GM12891 (cell line): ENCODE results near the gene ACOT13.
"Not testable (repeated sequence)": the region's sequence is repeated elsewhere in the genome, so short reads cannot be mapped to it uniquely, and the experiment has no call there.

ENCODE experiments used
- DNase-seq: peaks from one replicate; pipeline ENCODE4 v3.0.0; 2011; ENCODE audit warnings: low spot score; ENCODE audit not compliant: insufficient read length
- FAIRE-seq: peaks from 2 replicates; lab custom pipeline; 2011; peaks lifted over from hg19 to GRCh38; lab: Jason Lieb, UNC
- PAX5 ChIP-seq: IDR thresholded peaks from 2 replicates; pipeline ENCODE4 v1.6.1; 2011; ENCODE audit warnings: low read length, moderate library complexity, mild to moderate bottlenecking; ENCODE audit not compliant: insufficient read depth, severe bottlenecking
- POLR2A ChIP-seq: IDR thresholded peaks from 2 replicates; pipeline ENCODE4 v1.6.1; 2011; ENCODE audit warnings: low read depth, low read length, control low read depth
- POLR2AphosphoS5 ChIP-seq: IDR thresholded peaks from 2 replicates; pipeline ENCODE4 v1.6.1; 2011; ENCODE audit warnings: low read depth, low read length, control low read depth
- POU2F2 ChIP-seq: IDR thresholded peaks from 2 replicates; pipeline ENCODE4 v1.6.1; 2011; ENCODE audit warnings: low read depth, mild to moderate bottlenecking, control low read depth, low read length, moderate library complexity
- SPI1 ChIP-seq: IDR thresholded peaks from 2 replicates; pipeline ENCODE4 v1.6.1; 2011; ENCODE audit warnings: low read depth, low read length, control low read depth
- TAF1 ChIP-seq: IDR thresholded peaks from 2 replicates; pipeline ENCODE4 v1.6.1; 2011; ENCODE audit warnings: low read depth, low read length, control low read depth

ACOT13 gene

DNA sequence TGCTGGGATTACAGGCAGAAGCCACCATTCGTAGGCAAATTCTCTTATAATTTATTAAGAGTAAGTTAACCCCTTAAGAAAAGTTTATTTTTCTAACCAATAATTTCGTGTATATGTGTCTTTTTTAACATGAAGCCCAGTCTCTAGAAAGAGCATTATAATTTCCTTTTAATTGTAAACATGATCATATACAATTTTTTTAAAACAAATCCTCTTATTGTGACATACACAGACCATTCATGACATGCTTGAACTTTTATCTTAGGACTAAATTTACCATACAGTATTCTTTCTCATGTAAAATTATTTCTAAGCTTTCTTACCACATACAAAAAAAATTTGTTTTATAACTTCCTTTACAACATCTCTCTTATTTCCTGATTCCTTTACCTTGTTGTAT is 6.7 kb downstream of the ACOT13 start:
- TF ChIP-seq POLR2A (no peak), TAF1 (no peak), POLR2AphosphoS5 (no peak), SPI1 (no peak), POU2F2 (no peak), PAX5 (no peak)
- DNase-seq (no peak), FAIRE-seq (no peak)

GRCh38 chr6:24678792-24679352 is 12.0 kb downstream of the ACOT13 start:
- not testable (repeated sequence) for DNase-seq, FAIRE-seq

DNA sequence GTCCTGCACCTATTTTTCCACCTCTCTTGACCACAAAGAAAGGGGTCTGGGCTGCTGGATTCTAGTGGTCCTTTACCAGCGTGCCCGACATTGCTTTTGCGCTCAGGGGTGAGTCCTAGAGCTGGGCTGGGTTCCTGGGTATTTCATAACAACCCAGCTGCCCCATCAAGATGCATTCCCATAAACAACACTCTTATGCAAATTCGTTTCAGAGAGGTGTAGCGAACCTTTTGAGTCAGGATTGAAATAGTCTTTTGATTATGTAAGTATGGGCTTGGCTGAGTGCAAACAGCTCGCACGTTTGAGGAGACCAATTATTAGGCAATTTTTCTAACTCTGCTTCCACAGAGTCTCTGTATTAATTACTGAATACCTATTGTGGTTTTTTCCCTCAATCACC is 13.7 kb downstream of the ACOT13 start:
- no peak for DNase-seq
- TF ChIP-seq TAF1 (no peak), PAX5 (no peak), POU2F2 (no peak), SPI1 (no peak), POLR2AphosphoS5 (no peak), POLR2A (no peak)
- no peak for FAIRE-seq

DNA sequence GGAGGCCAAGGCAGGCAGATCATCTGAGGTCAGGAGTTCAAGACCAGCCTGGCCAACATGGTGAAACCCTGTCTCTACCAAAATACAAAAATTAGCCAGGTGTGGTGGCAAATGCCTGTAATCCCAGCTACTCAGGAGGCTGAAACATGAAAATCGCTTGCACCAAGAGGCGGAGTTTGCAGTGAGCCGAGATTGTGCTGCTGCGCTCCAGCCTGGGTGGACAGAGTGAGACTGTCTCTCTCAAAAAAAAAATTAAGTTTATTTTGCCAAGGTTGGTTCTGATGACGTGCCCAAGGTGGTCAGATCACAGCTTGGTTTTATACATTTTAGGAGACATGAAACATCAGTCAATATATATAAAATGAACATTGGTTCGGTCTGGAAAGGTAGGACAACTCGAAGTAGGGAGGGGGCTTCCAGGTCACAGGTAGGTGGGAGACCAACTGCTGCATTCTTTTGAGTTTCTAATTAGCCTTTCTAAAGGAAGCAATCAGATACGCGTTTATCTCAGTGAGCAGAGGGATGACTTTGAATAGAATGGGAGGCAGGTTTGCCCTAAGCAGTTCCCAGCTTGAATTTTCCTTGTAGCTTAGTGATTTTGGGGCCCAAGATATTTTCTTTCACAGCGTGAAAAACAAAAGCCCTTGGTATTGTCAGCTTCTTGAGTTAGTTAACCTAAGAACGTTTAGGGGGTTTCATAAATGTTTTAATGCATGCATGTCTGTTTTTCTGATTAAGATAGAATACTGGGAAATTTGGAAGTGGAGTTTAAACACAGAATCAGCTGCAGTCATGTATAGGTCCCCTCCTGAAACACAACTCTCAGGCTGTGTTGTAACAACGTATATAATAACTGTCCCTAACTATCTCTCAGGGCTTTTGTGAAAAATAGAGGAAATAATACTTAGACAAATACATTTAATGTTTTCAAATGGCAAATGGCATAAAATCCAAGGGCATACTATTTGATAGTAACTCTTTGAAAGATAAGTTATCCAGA is 16.7 kb downstream of the ACOT13 start:
- DNase-seq (no peak), FAIRE-seq (no peak)
- TF ChIP-seq POLR2AphosphoS5 = no peak
- no peak for TF ChIP-seq SPI1
- no peak for TF ChIP-seq TAF1
- no peak for TF ChIP-seq POU2F2
- no peak for TF ChIP-seq PAX5
- TF ChIP-seq POLR2A = no peak

- DNase-seq (no peak), FAIRE-seq (no peak)
- no peak for TF ChIP-seq POU2F2
- TF ChIP-seq PAX5 = no peak
- TF ChIP-seq POLR2AphosphoS5 = no peak
- TF ChIP-seq POLR2A = no peak
- no peak for TF ChIP-seq TAF1
- no peak for TF ChIP-seq SPI1
Observed at GRCh38 chr6:24686408-24686807, 19.5 kb downstream of the ACOT13 start.

- no peak for DNase-seq
- TF ChIP-seq POU2F2 (no peak), POLR2A (no peak), PAX5 (no peak), POLR2AphosphoS5 (no peak), SPI1 (no peak), TAF1 (no peak)
- no peak for FAIRE-seq
Observed at GRCh38 chr6:24686946-24687345, 20.1 kb downstream of the ACOT13 start.

DNA sequence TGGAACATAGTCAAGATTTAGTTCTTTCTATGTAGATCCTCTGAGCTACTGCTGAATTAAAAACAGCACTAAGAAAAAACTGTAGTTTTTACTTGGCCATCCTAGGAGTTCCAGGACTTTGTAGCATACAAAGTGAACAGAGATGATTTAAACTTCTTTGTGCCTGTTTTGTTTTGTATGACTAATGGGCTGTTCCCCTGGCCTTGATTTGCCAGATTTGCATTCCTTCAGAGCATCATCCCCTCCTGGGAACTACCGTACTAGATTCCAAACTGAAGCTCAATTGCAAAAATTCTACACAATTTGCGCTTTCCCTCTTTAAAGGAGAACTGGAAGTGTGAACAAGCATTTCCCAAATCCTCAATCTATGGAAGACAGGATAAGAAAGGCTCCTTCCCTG is 23.1 kb downstream of the ACOT13 start:
- no peak for FAIRE-seq
- DNase-seq = no peak

DNA sequence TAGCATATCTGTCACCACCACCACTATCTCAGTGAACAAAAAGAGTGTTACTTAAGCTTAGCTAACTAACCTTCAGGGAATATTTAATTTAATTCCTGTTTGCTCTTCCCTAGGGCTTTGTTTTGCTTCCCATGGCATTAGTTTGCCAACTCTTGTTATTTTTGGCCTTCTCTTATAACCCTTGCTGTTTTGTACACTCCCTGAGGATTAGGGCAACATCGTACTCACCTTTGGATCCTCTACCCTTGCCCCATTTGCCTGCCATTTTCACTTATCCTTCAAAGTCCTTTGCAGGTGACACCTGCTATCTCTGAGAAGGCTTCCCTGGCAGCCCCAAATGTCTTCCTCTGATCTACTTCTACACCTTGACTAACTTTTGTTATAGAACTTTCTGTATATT is 23.7 kb downstream of the ACOT13 start:
- TF ChIP-seq SPI1 (no peak), TAF1 (no peak), POLR2A (no peak), POLR2AphosphoS5 (no peak), POU2F2 (no peak), PAX5 (no peak)
- FAIRE-seq = no peak
- no peak for DNase-seq

More for the DNA sequence above, 23.1 kb downstream of the ACOT13 start:
- TF ChIP-seq POU2F2 = no peak
- no peak for TF ChIP-seq TAF1
- TF ChIP-seq POLR2A = no peak
- TF ChIP-seq PAX5 = no peak
- no peak for TF ChIP-seq POLR2AphosphoS5
- TF ChIP-seq SPI1 = no peak

DNA sequence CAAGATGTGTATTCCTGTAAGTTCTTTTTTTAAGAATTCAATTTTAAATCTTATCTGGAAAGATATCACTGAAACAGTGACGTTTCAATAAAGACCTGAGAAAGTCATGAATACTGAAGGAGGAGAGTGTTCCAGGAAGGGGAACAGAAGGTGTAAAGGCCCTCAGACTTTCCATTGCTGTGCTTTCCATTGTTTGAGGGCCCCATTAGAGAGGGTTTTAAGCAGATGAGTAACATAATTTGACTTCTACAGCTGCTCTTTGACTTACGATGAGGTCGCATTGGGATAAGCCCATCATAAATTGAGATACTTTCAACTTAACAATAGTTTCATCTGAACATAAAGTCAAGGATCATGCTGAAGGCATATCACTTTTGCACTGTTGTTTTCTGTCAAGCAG is 24.7 kb downstream of the ACOT13 start:
- FAIRE-seq = no peak
- DNase-seq = no peak
- TF ChIP-seq PAX5 = no peak
- no peak for TF ChIP-seq POLR2A
- TF ChIP-seq TAF1 = no peak
- TF ChIP-seq POLR2AphosphoS5 = no peak
- TF ChIP-seq SPI1 = no peak
- no peak for TF ChIP-seq POU2F2

DNA sequence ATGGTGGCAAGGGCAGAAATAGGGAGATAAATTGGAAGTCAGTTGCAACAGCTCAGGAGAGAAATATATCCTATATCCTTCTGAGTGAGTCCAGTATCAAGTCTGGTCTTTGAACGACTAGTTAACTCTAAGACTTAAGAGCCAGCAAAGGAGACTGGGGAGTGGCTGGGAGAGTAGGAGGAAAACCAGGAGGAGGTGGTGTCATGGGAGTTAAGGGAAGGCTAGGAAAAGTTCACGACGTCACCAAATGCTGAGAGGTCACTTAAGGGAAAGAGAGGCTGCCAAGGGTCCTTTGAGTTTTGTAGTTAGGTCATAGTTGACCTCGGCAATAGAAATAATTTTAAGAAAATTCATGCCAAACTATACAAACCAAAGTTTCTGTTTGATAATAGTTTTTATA is 25.1 kb downstream of the ACOT13 start:
- DNase-seq (no peak), FAIRE-seq (no peak)
- TF ChIP-seq POLR2A (no peak), POU2F2 (no peak), POLR2AphosphoS5 (no peak), PAX5 (no peak), SPI1 (no peak), TAF1 (no peak)
